D721Med (cell line): ENCODE results near the gene CRYBB1.

ENCODE experiments used
- DNase-seq: peaks from one replicate; pipeline ENCODE4 v3.0.0; 2011; ENCODE audit warnings: low spot score; ENCODE audit not compliant: insufficient read length
- FAIRE-seq: peaks from 2 replicates; lab custom pipeline; 2011; peaks lifted over from hg19 to GRCh38; lab: Jason Lieb, UNC
- TF ChIP-seq, protein P1 (sequence below): IDR thresholded peaks from 2 replicates; pipeline ENCODE4 v1.5.1; 2012; ENCODE audit warnings: mild to moderate bottlenecking, control low read depth; ENCODE audit not compliant: insufficient read depth; ENCODE audit errors: missing control alignments

Gene CRYBB1

DNA sequence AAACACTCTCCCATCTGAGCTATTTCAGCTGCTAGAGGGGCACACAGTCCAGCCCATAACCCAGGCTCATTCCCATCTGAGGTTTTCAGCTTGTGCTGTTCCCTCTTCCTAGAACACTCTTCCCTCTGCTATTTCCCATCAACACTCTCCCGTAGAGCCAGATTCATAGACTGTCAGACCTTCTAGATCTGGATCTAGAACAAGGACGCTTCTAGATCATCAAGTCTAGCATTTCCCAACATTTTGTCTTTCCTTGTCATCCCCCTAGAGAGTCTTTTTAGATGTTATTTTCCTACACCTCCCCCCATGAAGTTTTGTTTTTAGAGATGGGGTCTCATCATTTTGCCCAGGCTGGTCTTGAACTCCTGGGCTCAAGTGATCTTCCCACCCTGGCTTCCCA is 17.3 kb upstream of the CRYBB1 start:
- DNase-seq (no peak), FAIRE-seq (no peak)
- TF ChIP-seq, protein P1, sequence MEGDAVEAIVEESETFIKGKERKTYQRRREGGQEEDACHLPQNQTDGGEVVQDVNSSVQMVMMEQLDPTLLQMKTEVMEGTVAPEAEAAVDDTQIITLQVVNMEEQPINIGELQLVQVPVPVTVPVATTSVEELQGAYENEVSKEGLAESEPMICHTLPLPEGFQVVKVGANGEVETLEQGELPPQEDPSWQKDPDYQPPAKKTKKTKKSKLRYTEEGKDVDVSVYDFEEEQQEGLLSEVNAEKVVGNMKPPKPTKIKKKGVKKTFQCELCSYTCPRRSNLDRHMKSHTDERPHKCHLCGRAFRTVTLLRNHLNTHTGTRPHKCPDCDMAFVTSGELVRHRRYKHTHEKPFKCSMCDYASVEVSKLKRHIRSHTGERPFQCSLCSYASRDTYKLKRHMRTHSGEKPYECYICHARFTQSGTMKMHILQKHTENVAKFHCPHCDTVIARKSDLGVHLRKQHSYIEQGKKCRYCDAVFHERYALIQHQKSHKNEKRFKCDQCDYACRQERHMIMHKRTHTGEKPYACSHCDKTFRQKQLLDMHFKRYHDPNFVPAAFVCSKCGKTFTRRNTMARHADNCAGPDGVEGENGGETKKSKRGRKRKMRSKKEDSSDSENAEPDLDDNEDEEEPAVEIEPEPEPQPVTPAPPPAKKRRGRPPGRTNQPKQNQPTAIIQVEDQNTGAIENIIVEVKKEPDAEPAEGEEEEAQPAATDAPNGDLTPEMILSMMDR: no peak

DNA sequence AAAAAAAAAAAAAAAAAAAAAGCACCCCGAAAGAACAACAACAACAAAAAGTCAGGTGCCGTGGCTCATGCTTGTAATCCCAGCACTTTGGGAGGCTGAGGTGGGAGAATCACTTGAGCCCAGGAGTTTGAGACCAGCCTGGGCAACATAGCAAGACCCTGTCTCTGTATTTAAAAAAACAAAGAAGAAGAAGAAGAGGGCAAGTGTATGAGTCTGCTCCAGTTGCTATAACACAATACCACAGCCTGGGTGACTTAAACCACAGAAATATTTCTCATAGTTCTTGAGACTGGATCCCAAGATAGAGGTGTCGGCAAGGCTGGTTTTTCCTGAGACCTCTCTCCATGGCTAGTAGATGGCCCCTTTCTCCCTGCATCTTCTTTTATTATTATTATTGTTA is 16.4 kb upstream of the CRYBB1 start:
- DNase-seq: no peak
- no peak for FAIRE-seq
- TF ChIP-seq, protein P1: no peak

DNA sequence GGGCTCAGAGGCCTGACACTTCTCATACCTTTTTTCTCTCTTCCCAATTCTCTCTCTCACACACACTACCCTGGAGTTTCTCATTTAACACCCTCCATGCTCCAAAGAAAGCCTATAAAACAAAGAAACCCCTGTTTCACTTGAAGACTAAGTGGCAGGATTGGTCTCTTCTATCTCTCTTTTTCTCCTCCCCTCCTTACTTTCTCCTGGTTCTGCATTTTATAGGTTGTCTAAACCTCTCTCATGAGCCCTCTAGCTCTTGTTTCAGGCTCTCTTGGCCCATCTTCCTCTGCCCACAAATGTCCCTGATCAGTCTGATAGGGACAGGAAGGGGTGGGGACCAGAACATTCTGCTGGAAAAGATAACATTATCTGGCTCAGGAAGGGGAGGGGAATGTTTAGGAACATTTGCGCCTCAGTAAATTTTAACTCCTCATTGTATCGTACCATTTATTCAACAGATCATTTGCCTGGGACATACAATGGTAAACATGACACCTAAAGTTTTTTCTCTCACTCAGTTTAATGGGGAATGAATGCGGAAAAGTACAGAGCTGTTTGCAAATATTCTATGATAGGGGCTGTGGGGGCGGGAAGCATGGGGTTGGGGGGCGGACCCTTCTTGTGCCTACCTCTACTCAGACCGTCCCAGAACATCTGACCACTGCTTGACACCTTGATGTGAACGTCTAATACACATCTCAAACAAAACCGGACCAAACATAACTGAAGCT is 14.8 kb upstream of the CRYBB1 start:
- FAIRE-seq (no peak), DNase-seq (no peak)
- TF ChIP-seq, protein P1: no peak

DNA sequence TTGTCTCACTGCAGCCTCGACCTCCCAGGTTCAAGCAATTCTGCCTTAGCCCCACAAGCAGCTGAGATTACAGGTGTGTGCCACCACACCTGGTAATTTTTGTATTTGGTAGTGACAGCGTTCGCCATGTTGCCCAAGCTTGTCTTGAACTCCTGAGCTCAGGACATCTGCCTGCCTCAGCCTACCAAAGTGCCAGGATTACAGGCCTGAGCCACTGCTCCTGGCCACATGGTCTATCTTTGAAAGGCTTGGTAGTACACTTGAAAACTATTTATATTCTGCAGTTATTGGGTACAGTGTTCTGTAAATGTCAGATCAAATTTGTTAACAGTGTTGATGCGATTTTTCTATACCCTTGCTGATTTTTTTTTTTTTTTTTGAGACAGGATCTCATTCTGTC is 13.5 kb upstream of the CRYBB1 start:
- DNase-seq (no peak), FAIRE-seq (no peak)
- TF ChIP-seq, protein P1: no peak

DNA sequence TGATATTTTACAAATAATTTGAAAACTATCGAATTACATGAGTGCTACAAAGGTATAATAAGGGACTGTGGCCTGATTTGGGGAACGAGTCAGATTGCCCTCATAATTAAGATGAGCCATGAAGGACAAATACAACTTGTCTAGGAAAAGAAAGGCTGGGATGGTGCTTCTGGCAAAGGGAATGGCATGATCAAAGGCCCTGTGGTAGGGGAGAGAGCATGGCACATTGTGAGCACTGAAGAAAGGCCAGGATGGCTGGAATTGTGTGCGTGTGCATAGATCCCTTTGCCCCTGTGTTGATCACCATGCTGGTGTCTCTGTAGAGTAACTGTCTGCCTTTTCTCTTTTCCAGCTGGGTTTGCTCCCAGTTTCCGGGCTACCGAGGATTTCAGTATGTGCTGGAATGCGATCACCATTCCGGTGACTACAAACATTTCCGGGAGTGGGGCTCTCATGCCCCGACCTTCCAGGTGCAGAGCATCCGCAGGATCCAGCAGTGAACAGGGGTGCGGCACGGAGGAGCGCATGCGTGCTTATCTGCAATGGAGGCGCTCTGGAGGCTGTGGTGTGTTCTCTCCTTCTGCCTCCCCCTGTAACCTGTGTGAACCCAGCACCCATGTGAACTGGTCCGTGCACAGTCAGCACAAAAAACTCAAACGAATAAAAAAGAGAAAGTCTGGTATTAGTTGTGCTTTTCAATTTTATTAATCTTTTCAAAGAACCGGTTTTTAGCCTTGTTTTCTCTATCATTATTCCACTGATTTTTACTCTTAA is 12.3 kb upstream of the CRYBB1 start:
- DNase-seq: no peak
- TF ChIP-seq, protein P1: no peak
- FAIRE-seq: no peak

DNA sequence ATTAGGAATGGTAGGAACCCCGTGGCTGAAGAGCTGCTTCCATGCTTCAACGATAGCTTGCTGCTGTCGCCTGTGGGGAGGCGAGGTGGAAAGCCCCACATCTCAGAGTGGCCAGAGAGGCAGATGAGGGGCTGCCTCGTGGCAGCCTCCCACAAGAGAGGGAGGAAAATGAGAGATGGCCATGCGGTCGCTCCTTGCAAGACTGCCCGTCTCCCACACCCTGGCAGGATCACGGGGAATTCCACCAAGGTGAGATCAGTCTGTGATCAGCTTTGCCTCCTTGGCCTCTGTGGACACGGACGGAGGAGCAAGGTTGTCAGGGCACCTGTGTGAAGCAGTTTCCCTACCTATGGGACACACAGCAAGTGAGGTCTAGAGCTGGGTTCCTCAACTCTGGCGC is 7.0 kb upstream of the CRYBB1 start:
- DNase-seq: no peak
- TF ChIP-seq, protein P1: no peak
- no peak for FAIRE-seq

DNA sequence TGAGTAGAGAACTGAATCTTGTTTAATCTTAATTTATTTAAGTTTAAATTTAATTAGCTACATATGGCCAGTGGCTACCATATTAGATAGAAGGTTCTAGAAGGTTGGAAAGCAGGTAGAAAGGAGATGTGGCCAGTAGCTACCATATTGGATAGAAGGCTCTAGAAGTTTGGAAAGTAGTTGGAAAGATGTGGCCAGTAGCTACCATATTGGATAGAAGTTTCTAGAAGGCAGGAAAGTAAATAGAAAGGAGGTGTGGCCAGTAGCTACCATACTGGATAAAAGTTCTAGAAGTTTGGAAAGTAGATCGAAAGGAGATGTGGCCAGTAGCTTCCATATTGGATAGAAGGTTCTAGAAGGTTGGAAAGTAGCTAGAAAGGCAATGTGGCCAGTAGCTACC is 6.2 kb upstream of the CRYBB1 start:
- no peak for FAIRE-seq

More for the DNA sequence above, 6.2 kb upstream of the CRYBB1 start:
- TF ChIP-seq, protein P1: no peak
- no peak for DNase-seq
